Measurements from ENCODE around the gene RAB3GAP1.

RAB3GAP1 gene

DNA sequence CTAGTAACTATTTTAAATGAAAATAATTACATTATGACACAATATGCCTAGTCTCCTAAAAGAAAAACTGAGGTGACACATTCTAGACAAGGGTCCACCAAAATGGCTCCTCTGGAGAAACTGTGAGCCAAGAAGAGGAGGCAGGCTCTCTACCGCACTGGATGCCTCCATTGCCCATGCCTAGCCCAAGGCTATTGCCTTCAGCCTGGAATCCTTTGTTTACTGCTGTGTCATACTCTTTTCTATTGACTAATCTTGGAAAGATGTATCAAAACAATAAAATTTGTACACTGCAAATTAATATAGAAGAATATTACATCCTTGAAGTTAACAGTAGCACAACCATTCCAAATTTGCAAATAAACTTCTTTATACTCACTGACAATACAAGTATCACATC is 167.1 kb downstream of the RAB3GAP1 start:
- peaks cover 9% of the 10 kb centered on the region; the same call in 1 of the 2 replicates for H3K36me3 ChIP-seq (ENCODE audit: insufficient read depth, low read length)
- H3K9ac ChIP-seq (ENCODE audit: low read depth, low read length), result no peak overlapping the region
- DNase-seq (no peak), ATAC-seq (ENCODE audit: insufficient read depth, low read depth) (no peak)
- no peaks in the 10 kb centered on the region for H4K20me1 ChIP-seq (ENCODE audit: insufficient read depth, low read length)
- H3K4me2 ChIP-seq (ENCODE audit: insufficient read depth, low read length), result no peak overlapping the region
- H3K27ac ChIP-seq (ENCODE audit: low read length), result no peak overlapping the region
- no peaks in the 10 kb centered on the region for H3K79me2 ChIP-seq (ENCODE audit: insufficient read depth, low read length)
- H3K27me3 ChIP-seq (ENCODE audit: insufficient read depth, low read length, poor library complexity), result no peaks in the 10 kb centered on the region
- no peak overlapping the region for H3K4me3 ChIP-seq (ENCODE audit: low read depth in 1 of 2, low read length in 2 of 2)
- TF ChIP-seq EZH2 (IDR thresholded peaks at IDR 0.05; ENCODE audit: borderline replicate concordance, low read depth, low read length, severe bottlenecking) (no peak), CTCF (IDR thresholded peaks at IDR 0.05; ENCODE audit: borderline replicate concordance, extremely low read depth, low read length, poor library complexity, severe bottlenecking) (no peak)
- H3K4me1 ChIP-seq (ENCODE audit: insufficient read depth, low read length), result no peaks in the 10 kb centered on the region
- no peak overlapping the region for H2AFZ ChIP-seq (ENCODE audit: low read depth, low read length)
- H3K9me3 ChIP-seq (ENCODE audit: insufficient read depth, low read length, severe bottlenecking), result no peaks in the 10 kb centered on the region

Measured in DND-41 (cell line).